GM23338 (cell line): Measurements from ENCODE around the gene MET. TPM values are rescaled to one million over a fixed set of nuclear protein-coding genes. Genes with fewer than 3 reads are reported as not detected.

Experiments
- ATAC-seq: fragments of 200-7000 bp; cut with Tn5 transposase; 3 replicates; pipeline ENCODE4 v1.9.1; 2020
- DNase-seq: peaks from one replicate; pipeline ENCODE4 v3.0.0-alpha.2; 2015; ENCODE audit warnings: low spot score
- H2AFZ ChIP-seq: fragments of 200-600 bp; sonication (generic); 2 replicates; pipeline ENCODE4 v1.8.0; 2016; ENCODE audit warnings: antibody characterized with exemption, mild to moderate bottlenecking, moderate library complexity
- H3F3A ChIP-seq: fragments of 200-600 bp; sonication (generic); replicated peaks from 2 replicates; pipeline ENCODE4 v1.8.0; 2017; ENCODE audit warnings: antibody characterized with exemption, mixed run types, low read depth
- H3K27ac ChIP-seq: fragments of 200-600 bp; sonication (generic); 2 replicates; pipeline ENCODE4 v1.6.1; 2016; ENCODE audit warnings: low read depth
- H3K27me3 ChIP-seq: fragments of 200-600 bp; sonication (generic); 2 replicates; pipeline ENCODE4 v1.8.0; 2016; ENCODE audit warnings: mild to moderate bottlenecking, mixed run types, moderate library complexity; ENCODE audit not compliant: insufficient read depth
- H3K36me3 ChIP-seq: fragments of 200-600 bp; sonication (generic); 2 replicates; pipeline ENCODE4 v1.8.0; 2016; ENCODE audit warnings: mild to moderate bottlenecking; ENCODE audit not compliant: insufficient read depth
- H3K4me1 ChIP-seq: fragments of 200-600 bp; sonication (generic); 2 replicates; pipeline ENCODE4 v1.8.0; 2016; ENCODE audit warnings: mild to moderate bottlenecking, moderate library complexity; ENCODE audit not compliant: insufficient read depth
- H3K4me2 ChIP-seq: fragments of 200-600 bp; sonication (generic); 2 replicates; pipeline ENCODE4 v1.7.1; 2017; ENCODE audit warnings: mixed run types
- H3K4me3 ChIP-seq: fragments of 200-600 bp; sonication (generic); 2 replicates; pipeline ENCODE4 v1.6.1; 2016; ENCODE audit warnings: mixed run types
- H3K79me2 ChIP-seq: fragments of 200-600 bp; sonication (generic); replicated peaks from 2 replicates; pipeline ENCODE4 v1.8.0; 2017; ENCODE audit warnings: mild to moderate bottlenecking; ENCODE audit not compliant: insufficient read depth
- H3K9me2 ChIP-seq: fragments of 200-600 bp; sonication (generic); 2 replicates; pipeline ENCODE4 v1.8.0; 2017; ENCODE audit not compliant: insufficient read depth
- H4K20me1 ChIP-seq: fragments of 200-600 bp; sonication (generic); replicated peaks from 2 replicates; pipeline ENCODE4 v1.8.0; 2017; ENCODE audit warnings: mild to moderate bottlenecking; ENCODE audit not compliant: insufficient read depth
- H3K27ac Mint-ChIP-seq: 2 replicates; pipeline ENCODE4 v1.8.0; 2020; ENCODE audit warnings: inconsistent platforms, mild to moderate bottlenecking, moderate library complexity, mixed read lengths
- H3K27me3 Mint-ChIP-seq: 3 replicates; pipeline ENCODE4 v1.8.0; 2022; ENCODE audit warnings: low read depth, mild to moderate bottlenecking, moderate library complexity, mixed read lengths, inconsistent platforms; ENCODE audit not compliant: insufficient read depth, poor library complexity
- H3K36me3 Mint-ChIP-seq: 3 replicates; pipeline ENCODE4 v1.8.0; 2021; ENCODE audit warnings: low read depth, mild to moderate bottlenecking, inconsistent platforms, moderate library complexity, mixed read lengths
- H3K4me1 Mint-ChIP-seq: 3 replicates; pipeline ENCODE4 v1.8.0; 2020; ENCODE audit warnings: mild to moderate bottlenecking, inconsistent platforms, mixed read lengths
- H3K4me3 Mint-ChIP-seq: 3 replicates; pipeline ENCODE4 v1.8.0; 2021; ENCODE audit warnings: moderate library complexity, mild to moderate bottlenecking, inconsistent platforms, mixed read lengths
- H3K9me3 Mint-ChIP-seq: 3 replicates; pipeline ENCODE4 v1.8.0; 2020; ENCODE audit warnings: moderate library complexity, mild to moderate bottlenecking, inconsistent platforms, mixed read lengths
- CREB1 ChIP-seq: fragments of 250-450 bp; sonication (Bioruptor Pico); IDR thresholded peaks from 2 replicates; pipeline ENCODE4 v1.5.0; 2020; ENCODE audit warnings: low read depth, mild to moderate bottlenecking, moderate library complexity
- EZH2 ChIP-seq: fragments of 200-600 bp; sonication (generic); IDR thresholded peaks from one replicate; pipeline ENCODE4 v1.8.0; 2017; ENCODE audit warnings: antibody characterized with exemption, mild to moderate bottlenecking, low read depth; ENCODE audit not compliant: unreplicated experiment
- EZH2phosphoT487 ChIP-seq: fragments of 200-600 bp; sonication (generic); IDR thresholded peaks from one replicate; pipeline ENCODE4 v1.8.1; 2018; ENCODE audit warnings: antibody characterized with exemption; ENCODE audit not compliant: unreplicated experiment
- JUNB ChIP-seq: IDR thresholded peaks from one replicate; pipeline ENCODE4 v1.6.1; 2016; ENCODE audit warnings: antibody characterized with exemption; ENCODE audit not compliant: unreplicated experiment
- NANOG ChIP-seq: IDR thresholded peaks from 2 replicates; pipeline ENCODE4 v1.6.1; 2016; ENCODE audit warnings: antibody characterized with exemption, borderline replicate concordance
- POLR2AphosphoS5 ChIP-seq: IDR thresholded peaks from 2 replicates; pipeline ENCODE4 v1.6.1; 2016; ENCODE audit warnings: antibody characterized with exemption, low read depth
- STAT1 ChIP-seq: IDR thresholded peaks from one replicate; pipeline ENCODE4 v1.6.1; 2016; ENCODE audit warnings: antibody characterized with exemption; ENCODE audit not compliant: unreplicated experiment
- ZNF114 ChIP-seq: fragments of 250-450 bp; sonication (Bioruptor Pico); IDR thresholded peaks from 2 replicates; pipeline ENCODE4 v1.5.0; 2020; ENCODE audit warnings: mild to moderate bottlenecking, moderate library complexity
- ZNF331 ChIP-seq: fragments of 250-450 bp; sonication (Bioruptor Pico); IDR thresholded peaks from 2 replicates; pipeline ENCODE4 v1.5.0; 2020; ENCODE audit warnings: low read depth, mild to moderate bottlenecking, moderate library complexity
- polyA plus RNA-seq: library from polyadenylated mRNA; unstranded; fragments of >200 nt; fragmentation: Nextera tagmentation; extraction: Ambion mirVana; gene quantifications from 2 replicates; pipeline ENCODE4 v1.2.1, GENCODE V29; 2016
- total RNA-seq: library from RNA; depleted of rRNA; stranded (reverse); fragments of >200 nt; shearing (Covaris generic); gene quantifications from 2 replicates; pipeline ENCODE4 v1.2.3, GENCODE V29; 2014
- TF ChIP-seq, protein P1 (sequence below), 2 experiments: fragments of 200-600 bp in 1 of 2; sonication (generic) in 1 of 2; conservative IDR thresholded peaks; 2 replicates each; pipeline versions ENCODE4 v1.5.1 to v1.6.1; 2016 to 2017; ENCODE audit warnings: antibody characterized with exemption in 2 of 2, low read depth in 2 of 2, mild to moderate bottlenecking in 2 of 2, moderate library complexity in 1 of 2
- TF ChIP-seq, protein P2 (sequence below): fragments of 250-450 bp; sonication (Bioruptor Pico); IDR thresholded peaks from 2 replicates; pipeline ENCODE4 v1.5.0; 2020; ENCODE audit warnings: mild to moderate bottlenecking, moderate library complexity
- TF ChIP-seq, protein P3 (sequence below): IDR thresholded peaks from 2 replicates; pipeline ENCODE4 v1.6.1; 2016; ENCODE audit warnings: antibody characterized with exemption
- TF ChIP-seq, protein P4 (sequence below): IDR thresholded peaks from one replicate; pipeline ENCODE4 v1.6.1; 2018; ENCODE audit warnings: antibody characterized with exemption; ENCODE audit not compliant: unreplicated experiment

Gene MET
- total and polyA plus RNA-seq, 2 experiments from 2014 or later: 4.8 to 23.1 TPM

DNA sequence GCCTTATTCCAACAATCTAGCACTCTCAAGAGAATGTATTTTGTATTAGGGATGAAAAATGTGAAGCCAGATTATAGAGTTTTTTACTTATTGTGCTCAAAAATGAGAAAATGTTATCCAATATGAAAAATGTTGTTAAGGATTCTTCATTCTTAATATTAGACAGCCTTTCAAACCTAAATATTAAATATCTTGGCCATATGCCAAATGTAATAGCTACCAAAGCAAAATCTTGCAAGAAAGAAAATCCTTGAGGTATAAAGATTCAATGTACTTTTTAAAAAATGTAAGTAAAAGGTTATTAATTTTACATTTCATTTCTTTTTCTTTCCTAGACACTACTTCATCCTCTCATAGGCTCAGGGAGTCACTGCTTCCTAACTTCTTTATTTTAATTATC is 33.4 kb downstream of the MET start:
- Mint-ChIP-seq H3K27me3 (no peaks in the 10 kb centered on the region), H3K27ac (no peak overlapping the region), H3K36me3 (no peaks in the 10 kb centered on the region), H3K9me3 (no peaks in the 10 kb centered on the region), H3K4me1 (peaks cover 24% of the 10 kb centered on the region), H3K4me3 (no peak overlapping the region)
- Histone ChIP-seq H3K79me2 (no peaks in the 10 kb centered on the region), H3K4me1 (peaks cover 33% of the 10 kb centered on the region), H3K27me3 (no peaks in the 10 kb centered on the region), H2AFZ (no peak overlapping the region), H3K4me3 (no peak overlapping the region), H4K20me1 (no peaks in the 10 kb centered on the region), H3F3A (no peaks in the 10 kb centered on the region), H3K9me2 (no peaks in the 10 kb centered on the region), H3K4me2 (no peak overlapping the region), H3K27ac (no peak overlapping the region), H3K36me3 (no peaks in the 10 kb centered on the region)
- DNase-seq (no peak), ATAC-seq (no peak)
- TF ChIP-seq, protein P1, sequence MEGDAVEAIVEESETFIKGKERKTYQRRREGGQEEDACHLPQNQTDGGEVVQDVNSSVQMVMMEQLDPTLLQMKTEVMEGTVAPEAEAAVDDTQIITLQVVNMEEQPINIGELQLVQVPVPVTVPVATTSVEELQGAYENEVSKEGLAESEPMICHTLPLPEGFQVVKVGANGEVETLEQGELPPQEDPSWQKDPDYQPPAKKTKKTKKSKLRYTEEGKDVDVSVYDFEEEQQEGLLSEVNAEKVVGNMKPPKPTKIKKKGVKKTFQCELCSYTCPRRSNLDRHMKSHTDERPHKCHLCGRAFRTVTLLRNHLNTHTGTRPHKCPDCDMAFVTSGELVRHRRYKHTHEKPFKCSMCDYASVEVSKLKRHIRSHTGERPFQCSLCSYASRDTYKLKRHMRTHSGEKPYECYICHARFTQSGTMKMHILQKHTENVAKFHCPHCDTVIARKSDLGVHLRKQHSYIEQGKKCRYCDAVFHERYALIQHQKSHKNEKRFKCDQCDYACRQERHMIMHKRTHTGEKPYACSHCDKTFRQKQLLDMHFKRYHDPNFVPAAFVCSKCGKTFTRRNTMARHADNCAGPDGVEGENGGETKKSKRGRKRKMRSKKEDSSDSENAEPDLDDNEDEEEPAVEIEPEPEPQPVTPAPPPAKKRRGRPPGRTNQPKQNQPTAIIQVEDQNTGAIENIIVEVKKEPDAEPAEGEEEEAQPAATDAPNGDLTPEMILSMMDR (conservative IDR thresholded peaks at IDR 0.05; ENCODE audit: low read depth in 2 of 2): no peak
- TF ChIP-seq, protein P2, sequence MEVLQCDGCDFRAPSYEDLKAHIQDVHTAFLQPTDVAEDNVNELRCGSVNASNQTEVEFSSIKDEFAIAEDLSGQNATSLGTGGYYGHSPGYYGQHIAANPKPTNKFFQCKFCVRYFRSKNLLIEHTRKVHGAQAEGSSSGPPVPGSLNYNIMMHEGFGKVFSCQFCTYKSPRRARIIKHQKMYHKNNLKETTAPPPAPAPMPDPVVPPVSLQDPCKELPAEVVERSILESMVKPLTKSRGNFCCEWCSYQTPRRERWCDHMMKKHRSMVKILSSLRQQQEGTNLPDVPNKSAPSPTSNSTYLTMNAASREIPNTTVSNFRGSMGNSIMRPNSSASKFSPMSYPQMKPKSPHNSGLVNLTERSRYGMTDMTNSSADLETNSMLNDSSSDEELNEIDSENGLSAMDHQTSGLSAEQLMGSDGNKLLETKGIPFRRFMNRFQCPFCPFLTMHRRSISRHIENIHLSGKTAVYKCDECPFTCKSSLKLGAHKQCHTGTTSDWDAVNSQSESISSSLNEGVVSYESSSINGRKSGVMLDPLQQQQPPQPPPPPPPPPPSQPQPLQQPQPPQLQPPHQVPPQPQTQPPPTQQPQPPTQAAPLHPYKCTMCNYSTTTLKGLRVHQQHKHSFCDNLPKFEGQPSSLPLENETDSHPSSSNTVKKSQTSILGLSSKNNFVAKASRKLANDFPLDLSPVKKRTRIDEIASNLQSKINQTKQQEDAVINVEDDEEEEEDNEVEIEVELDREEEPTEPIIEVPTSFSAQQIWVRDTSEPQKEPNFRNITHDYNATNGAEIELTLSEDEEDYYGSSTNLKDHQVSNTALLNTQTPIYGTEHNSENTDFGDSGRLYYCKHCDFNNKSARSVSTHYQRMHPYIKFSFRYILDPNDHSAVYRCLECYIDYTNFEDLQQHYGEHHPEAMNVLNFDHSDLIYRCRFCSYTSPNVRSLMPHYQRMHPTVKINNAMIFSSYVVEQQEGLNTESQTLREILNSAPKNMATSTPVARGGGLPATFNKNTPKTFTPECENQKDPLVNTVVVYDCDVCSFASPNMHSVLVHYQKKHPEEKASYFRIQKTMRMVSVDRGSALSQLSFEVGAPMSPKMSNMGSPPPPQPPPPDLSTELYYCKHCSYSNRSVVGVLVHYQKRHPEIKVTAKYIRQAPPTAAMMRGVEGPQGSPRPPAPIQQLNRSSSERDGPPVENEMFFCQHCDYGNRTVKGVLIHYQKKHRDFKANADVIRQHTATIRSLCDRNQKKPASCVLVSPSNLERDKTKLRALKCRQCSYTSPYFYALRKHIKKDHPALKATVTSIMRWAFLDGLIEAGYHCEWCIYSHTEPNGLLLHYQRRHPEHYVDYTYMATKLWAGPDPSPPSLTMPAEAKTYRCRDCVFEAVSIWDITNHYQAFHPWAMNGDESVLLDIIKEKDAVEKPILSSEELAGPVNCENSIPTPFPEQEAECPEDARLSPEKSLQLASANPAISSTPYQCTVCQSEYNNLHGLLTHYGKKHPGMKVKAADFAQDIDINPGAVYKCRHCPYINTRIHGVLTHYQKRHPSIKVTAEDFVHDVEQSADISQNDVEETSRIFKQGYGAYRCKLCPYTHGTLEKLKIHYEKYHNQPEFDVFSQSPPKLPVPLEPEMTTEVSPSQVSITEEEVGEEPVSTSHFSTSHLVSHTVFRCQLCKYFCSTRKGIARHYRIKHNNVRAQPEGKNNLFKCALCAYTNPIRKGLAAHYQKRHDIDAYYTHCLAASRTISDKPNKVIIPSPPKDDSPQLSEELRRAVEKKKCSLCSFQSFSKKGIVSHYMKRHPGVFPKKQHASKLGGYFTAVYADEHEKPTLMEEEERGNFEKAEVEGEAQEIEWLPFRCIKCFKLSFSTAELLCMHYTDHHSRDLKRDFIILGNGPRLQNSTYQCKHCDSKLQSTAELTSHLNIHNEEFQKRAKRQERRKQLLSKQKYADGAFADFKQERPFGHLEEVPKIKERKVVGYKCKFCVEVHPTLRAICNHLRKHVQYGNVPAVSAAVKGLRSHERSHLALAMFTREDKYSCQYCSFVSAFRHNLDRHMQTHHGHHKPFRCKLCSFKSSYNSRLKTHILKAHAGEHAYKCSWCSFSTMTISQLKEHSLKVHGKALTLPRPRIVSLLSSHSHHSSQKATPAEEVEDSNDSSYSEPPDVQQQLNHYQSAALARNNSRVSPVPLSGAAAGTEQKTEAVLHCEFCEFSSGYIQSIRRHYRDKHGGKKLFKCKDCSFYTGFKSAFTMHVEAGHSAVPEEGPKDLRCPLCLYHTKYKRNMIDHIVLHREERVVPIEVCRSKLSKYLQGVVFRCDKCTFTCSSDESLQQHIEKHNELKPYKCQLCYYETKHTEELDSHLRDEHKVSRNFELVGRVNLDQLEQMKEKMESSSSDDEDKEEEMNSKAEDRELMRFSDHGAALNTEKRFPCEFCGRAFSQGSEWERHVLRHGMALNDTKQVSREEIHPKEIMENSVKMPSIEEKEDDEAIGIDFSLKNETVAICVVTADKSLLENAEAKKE (CRISPR knock-in tag): no peak
- TF ChIP-seq ZNF114 (CRISPR knock-in tag): no peak
- TF ChIP-seq STAT1: no peak
- no peak for TF ChIP-seq ZNF331
- TF ChIP-seq, protein P3, sequence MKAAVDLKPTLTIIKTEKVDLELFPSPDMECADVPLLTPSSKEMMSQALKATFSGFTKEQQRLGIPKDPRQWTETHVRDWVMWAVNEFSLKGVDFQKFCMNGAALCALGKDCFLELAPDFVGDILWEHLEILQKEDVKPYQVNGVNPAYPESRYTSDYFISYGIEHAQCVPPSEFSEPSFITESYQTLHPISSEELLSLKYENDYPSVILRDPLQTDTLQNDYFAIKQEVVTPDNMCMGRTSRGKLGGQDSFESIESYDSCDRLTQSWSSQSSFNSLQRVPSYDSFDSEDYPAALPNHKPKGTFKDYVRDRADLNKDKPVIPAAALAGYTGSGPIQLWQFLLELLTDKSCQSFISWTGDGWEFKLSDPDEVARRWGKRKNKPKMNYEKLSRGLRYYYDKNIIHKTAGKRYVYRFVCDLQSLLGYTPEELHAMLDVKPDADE: no peak
- TF ChIP-seq, protein P4, sequence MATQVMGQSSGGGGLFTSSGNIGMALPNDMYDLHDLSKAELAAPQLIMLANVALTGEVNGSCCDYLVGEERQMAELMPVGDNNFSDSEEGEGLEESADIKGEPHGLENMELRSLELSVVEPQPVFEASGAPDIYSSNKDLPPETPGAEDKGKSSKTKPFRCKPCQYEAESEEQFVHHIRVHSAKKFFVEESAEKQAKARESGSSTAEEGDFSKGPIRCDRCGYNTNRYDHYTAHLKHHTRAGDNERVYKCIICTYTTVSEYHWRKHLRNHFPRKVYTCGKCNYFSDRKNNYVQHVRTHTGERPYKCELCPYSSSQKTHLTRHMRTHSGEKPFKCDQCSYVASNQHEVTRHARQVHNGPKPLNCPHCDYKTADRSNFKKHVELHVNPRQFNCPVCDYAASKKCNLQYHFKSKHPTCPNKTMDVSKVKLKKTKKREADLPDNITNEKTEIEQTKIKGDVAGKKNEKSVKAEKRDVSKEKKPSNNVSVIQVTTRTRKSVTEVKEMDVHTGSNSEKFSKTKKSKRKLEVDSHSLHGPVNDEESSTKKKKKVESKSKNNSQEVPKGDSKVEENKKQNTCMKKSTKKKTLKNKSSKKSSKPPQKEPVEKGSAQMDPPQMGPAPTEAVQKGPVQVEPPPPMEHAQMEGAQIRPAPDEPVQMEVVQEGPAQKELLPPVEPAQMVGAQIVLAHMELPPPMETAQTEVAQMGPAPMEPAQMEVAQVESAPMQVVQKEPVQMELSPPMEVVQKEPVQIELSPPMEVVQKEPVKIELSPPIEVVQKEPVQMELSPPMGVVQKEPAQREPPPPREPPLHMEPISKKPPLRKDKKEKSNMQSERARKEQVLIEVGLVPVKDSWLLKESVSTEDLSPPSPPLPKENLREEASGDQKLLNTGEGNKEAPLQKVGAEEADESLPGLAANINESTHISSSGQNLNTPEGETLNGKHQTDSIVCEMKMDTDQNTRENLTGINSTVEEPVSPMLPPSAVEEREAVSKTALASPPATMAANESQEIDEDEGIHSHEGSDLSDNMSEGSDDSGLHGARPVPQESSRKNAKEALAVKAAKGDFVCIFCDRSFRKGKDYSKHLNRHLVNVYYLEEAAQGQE: no peak
- no peak for TF ChIP-seq EZH2
- TF ChIP-seq NANOG: no peak
- TF ChIP-seq CREB1: no peak
- TF ChIP-seq JUNB: no peak
- no peak for TF ChIP-seq EZH2phosphoT487
- no peak for TF ChIP-seq POLR2AphosphoS5
